ENCODE measurements around the gene C5orf46. TPM values are rescaled to one million over a fixed set of nuclear protein-coding genes. Genes with fewer than 3 reads are reported as not detected.
"Not testable (repeated sequence)": the region's sequence is repeated elsewhere in the genome, so short reads cannot be mapped to it uniquely, and the experiment has no call there.

Gene C5orf46
- total and polyA plus RNA-seq, 12 donors: 1.8 TPM; not detected in 11

DNA sequence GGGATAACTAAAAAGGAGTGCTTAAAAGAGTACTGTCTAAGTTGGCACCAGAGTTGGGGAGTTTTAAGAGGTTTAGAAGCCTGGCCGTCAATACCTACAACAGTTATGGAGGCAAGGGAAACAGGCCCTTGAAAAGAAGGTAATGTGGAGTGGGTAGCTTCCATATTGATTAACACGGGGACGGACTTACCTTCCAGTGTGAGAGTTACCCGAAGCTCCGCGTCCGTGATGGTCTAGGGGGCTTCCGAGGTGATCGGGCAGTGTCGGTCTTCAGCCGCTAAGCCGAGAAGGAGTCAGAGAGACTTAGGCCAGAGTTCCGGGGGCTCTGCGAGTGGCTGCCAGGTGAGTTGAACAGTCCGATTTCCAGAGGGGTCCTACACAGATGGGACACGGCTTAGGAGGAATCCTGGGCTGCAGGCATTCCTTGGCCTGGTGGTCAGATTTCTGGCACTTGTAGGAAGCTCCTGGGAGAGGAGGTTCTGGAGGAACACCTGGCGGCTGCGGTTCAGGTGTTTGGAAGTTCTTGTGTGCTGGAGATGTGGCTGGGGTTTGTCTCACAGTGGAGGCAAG is 34.3 kb downstream of the C5orf46 start:
- H3K4me3 ChIP-seq; H3K27me3 ChIP-seq; H3K27ac ChIP-seq; H3K4me1 ChIP-seq (replicated peaks in 1 of 2); H3K9me3 ChIP-seq (replicated peaks in 1 of 3); H3K36me3 ChIP-seq (replicated peaks in 1 of 2); intact Hi-C loops (cut with DNase I); DNase-seq: not testable (repeated sequence)
- 93 to 97% (median 94%) methylated on average over 17 to 18 of the region's 18 CpGs for WGBS, 4 donors

DNA sequence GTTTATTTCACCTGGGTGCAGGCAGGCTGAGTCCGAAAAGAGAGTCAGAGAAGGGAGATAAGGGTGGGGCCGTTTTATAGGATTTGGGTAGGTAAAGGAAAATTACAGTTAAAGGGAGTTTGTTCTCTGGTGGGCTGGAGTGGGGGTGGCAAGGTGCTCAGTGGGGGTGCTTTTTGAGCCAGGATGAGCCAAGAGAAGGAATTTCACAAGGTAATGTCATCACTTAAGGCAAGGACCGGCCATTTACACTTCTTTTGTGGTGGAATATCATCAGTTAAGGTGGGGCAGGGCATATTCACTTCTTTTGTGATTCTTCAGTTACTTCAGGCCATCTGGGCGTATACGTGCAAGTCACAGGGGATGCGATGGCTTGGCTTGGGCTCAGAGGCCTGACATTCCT is 36.4 kb downstream of the C5orf46 start:
- H3K27ac ChIP-seq; intact Hi-C loops (cut with DNase I); DNase-seq; H3K27me3 ChIP-seq; H3K4me1 ChIP-seq (replicated peaks in 1 of 2); H3K9me3 ChIP-seq (replicated peaks in 1 of 3); H3K36me3 ChIP-seq (replicated peaks in 1 of 2); H3K4me3 ChIP-seq: not testable (repeated sequence)
- 68 to 73% (median 72%) methylated on average over 6 of the region's 6 CpGs for WGBS, 4 donors

DNA sequence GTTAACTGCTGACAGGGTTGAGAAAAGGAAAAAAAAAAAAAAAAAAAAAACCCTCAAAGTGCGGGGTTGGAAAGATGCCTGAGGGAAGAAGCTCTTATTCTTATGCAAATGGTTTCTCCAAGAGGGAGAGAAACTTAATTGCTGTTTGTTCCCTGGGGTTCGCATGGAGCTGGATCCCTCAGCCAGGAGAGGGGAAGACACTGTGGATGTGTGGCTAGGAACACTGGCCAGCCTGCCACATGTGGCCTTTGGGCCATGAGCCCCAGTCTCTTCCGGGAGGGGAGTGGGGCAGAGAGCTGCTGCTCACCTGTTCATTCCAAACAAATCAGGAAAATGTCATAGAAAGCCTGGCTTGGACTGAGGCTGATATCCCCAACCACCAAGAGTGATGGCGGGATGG is 37.2 kb downstream of the C5orf46 start:
- H3K36me3 ChIP-seq (replicated peaks in 1 of 2): no peaks in the 10 kb centered on the region
- H3K4me3 ChIP-seq: no peak overlapping the region
- DNase-seq: no peak
- no peaks in the 10 kb centered on the region for H3K27me3 ChIP-seq
- H3K4me1 ChIP-seq (replicated peaks in 1 of 2): no peaks in the 10 kb centered on the region
- H3K27ac ChIP-seq: no peak overlapping the region
- intact Hi-C loops (cut with DNase I): no loop called here
- no peak for TF ChIP-seq POLR2A (IDR thresholded peaks at IDR 0.05)
- TF ChIP-seq, protein P1, sequence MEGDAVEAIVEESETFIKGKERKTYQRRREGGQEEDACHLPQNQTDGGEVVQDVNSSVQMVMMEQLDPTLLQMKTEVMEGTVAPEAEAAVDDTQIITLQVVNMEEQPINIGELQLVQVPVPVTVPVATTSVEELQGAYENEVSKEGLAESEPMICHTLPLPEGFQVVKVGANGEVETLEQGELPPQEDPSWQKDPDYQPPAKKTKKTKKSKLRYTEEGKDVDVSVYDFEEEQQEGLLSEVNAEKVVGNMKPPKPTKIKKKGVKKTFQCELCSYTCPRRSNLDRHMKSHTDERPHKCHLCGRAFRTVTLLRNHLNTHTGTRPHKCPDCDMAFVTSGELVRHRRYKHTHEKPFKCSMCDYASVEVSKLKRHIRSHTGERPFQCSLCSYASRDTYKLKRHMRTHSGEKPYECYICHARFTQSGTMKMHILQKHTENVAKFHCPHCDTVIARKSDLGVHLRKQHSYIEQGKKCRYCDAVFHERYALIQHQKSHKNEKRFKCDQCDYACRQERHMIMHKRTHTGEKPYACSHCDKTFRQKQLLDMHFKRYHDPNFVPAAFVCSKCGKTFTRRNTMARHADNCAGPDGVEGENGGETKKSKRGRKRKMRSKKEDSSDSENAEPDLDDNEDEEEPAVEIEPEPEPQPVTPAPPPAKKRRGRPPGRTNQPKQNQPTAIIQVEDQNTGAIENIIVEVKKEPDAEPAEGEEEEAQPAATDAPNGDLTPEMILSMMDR (IDR thresholded peaks at IDR 0.05): no peak
- no peaks in the 10 kb centered on the region for H3K9me3 ChIP-seq (replicated peaks in 1 of 3)
- 51 to 63% (median 56%) methylated on average over 4 of the region's 4 CpGs for WGBS, 4 donors

DNA sequence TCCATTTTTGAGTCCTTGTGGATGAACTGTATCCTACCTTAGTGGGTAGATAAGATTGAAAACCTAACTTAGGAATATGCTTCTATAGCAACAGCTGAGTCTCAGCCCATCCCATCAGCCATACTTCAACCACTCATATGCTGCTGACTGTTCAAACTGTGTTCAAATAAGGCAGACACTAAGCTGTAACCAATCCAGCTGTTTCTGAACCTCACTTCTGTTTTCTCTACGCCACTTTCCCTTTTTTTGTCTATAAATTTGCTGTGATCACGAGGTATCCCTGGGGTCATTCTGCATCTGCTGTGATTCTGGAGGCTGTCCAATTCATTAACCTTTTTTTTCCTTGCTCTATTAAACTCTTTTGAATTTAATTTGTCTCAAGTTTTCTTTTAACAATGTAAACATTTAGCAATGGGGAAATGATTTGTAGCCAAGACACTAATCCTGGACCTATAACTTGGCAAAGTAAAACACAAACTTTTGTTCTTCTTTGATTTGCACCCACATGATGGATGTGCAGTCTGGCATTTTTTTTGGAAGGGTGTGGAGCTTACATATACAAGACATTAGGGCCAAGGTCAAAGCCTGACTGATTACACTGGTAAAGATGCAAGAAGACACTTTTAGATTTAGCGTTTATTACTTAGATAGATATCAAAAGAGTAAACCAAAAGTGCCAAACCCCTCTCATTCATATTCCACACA is 42.7 kb downstream of the C5orf46 start:
- intact Hi-C loops (cut with DNase I): no loop called here
- Histone ChIP-seq H3K27me3 (no peaks in the 10 kb centered on the region), H3K4me3 (no peak overlapping the region), H3K27ac (no peak overlapping the region), H3K9me3 (replicated peaks in 1 of 3) (no peaks in the 10 kb centered on the region), H3K4me1 (replicated peaks in 1 of 2) (no peaks in the 10 kb centered on the region), H3K36me3 (replicated peaks in 1 of 2) (no peaks in the 10 kb centered on the region)
- DNase-seq: no peak
- TF ChIP-seq, protein P1 (IDR thresholded peaks at IDR 0.05): no peak
- TF ChIP-seq POLR2A (IDR thresholded peaks at IDR 0.05): no peak
- 24 to 61% (median 38%) methylated on average over 3 of the region's 3 CpGs for WGBS, 4 donors

DNA sequence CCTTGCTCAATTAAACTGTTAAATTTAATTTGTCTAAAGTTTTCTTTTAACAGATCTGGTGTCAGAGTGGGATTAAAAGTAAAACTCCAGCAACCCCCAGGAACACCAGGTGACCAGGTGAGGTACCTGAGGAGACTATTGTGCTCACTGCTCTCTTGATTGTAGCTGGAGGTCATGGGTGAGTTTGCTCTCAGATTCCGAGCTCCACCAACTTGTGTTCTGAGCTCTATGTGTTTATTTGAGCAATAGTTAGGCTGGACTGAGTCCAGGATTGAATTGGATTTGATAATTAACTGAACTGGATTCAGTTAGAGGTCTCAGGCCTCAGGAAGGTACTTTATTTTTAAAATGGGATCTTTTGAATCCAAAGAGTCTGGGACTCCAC is 45.7 kb downstream of the C5orf46 start:
- no peaks in the 10 kb centered on the region for H3K36me3 ChIP-seq (replicated peaks in 1 of 2)
- H3K4me1 ChIP-seq (replicated peaks in 1 of 2): no peaks in the 10 kb centered on the region
- no peak for DNase-seq
- 89 to 95% (median 91%) methylated on average over 1 of the region's 1 CpG for WGBS, 4 donors
- intact Hi-C loops (cut with DNase I): no loop called here
- H3K4me3 ChIP-seq: no peak overlapping the region
- H3K27ac ChIP-seq: no peak overlapping the region
- H3K27me3 ChIP-seq: no peaks in the 10 kb centered on the region
- TF ChIP-seq, protein P1 (IDR thresholded peaks at IDR 0.05): no peak
- TF ChIP-seq POLR2A (IDR thresholded peaks at IDR 0.05): no peak
- no peaks in the 10 kb centered on the region for H3K9me3 ChIP-seq (replicated peaks in 1 of 3)

Data from adrenal gland (tissue), 12 donors.